ENCODE data around the gene GPC3. TPM values are rescaled to one million over a fixed set of nuclear protein-coding genes. Genes with fewer than 3 reads are reported as not detected.
"Not testable (repeated sequence)": the region's sequence is repeated elsewhere in the genome, so short reads cannot be mapped to it uniquely, and the experiment has no call there.

GPC3 gene
- total and polyA plus RNA-seq, 8 donors = 0.46 to 137 (median 4.4) TPM

DNA sequence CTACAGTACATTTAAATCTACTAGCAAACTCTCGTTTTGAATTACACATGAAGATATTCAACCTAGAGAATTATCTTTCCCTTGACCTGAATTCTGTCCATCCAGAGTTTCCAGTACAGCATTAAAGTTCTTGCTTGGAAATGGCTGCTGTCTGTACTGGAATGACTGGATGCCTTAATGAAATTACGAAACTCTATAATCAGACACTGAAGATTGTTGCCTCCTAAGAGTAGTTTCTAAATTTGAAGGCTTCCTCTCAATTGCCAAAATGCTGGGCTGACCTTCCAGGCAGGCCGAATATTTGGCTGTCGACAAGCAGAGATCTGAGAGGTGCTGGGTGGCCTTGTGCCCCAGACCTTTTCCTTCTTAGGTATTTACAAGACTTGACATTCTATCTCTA is 355.0 kb downstream of the GPC3 start:
- peaks cover 0 to 5% (median 0%) of the 10 kb centered on the region in 4 donors for H3K9me3 ChIP-seq
- whole genome bisulfite sequencing, 5 donors = 56 to 83% (median 70%) methylated on average over 4 of the region's 4 CpGs
- no peak overlapping the region for H3K4me3 ChIP-seq
- H3K4me1 ChIP-seq = no peaks in the 10 kb centered on the region
- no peak for TF ChIP-seq POLR2AphosphoS5 (IDR thresholded peaks at IDR 0.05)
- TF ChIP-seq EP300 (IDR thresholded peaks at IDR 0.05) = no peak
- H3K27ac ChIP-seq = no peak overlapping the region
- H3K27me3 ChIP-seq = peaks cover 0 to 3% (median 0%) of the 10 kb centered on the region in 3 donors
- no peak for DNase-seq
- no peaks in the 10 kb centered on the region for H3K36me3 ChIP-seq
- intact Hi-C loops (cut with DNase I; ENCODE audit: low total_unique reads) = no loop called here

DNA sequence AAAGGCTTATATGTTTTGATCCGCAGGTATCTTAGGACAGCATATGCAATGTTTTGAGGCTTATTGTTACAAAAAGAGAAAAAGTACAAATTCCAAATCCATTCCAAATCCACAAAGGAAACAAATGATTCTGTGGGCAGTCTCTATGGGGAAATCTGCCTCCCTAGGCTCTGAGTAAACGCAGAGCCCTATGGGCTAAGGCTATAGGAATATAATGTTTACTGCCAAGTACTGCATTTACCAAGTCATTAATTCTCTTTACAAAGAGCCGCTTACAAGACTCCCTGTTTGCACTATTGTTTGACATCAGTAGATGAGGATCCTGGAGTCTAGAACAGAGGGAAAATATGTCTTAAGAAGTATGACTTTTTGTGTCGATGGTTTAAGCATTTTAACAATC is 357.7 kb downstream of the GPC3 start:
- Histone ChIP-seq H3K36me3 (no peaks in the 10 kb centered on the region), H3K27ac (no peak overlapping the region), H3K27me3 (peaks cover 0 to 3% (median 0%) of the 10 kb centered on the region in 3 donors), H3K4me1 (no peaks in the 10 kb centered on the region), H3K9me3 (peaks cover 0 to 10% (median 0%) of the 10 kb centered on the region in 4 donors), H3K4me3 (no peak overlapping the region)
- peak in 1 of 2 donors; percentile 27 for DNase-seq
- TF ChIP-seq POLR2A (IDR thresholded peaks at IDR 0.05) = no peak
- no peak for TF ChIP-seq POLR2AphosphoS5 (IDR thresholded peaks at IDR 0.05)
- TF ChIP-seq EP300 (IDR thresholded peaks at IDR 0.05) = no peak
- TF ChIP-seq, protein P1, sequence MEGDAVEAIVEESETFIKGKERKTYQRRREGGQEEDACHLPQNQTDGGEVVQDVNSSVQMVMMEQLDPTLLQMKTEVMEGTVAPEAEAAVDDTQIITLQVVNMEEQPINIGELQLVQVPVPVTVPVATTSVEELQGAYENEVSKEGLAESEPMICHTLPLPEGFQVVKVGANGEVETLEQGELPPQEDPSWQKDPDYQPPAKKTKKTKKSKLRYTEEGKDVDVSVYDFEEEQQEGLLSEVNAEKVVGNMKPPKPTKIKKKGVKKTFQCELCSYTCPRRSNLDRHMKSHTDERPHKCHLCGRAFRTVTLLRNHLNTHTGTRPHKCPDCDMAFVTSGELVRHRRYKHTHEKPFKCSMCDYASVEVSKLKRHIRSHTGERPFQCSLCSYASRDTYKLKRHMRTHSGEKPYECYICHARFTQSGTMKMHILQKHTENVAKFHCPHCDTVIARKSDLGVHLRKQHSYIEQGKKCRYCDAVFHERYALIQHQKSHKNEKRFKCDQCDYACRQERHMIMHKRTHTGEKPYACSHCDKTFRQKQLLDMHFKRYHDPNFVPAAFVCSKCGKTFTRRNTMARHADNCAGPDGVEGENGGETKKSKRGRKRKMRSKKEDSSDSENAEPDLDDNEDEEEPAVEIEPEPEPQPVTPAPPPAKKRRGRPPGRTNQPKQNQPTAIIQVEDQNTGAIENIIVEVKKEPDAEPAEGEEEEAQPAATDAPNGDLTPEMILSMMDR (IDR thresholded peaks at IDR 0.05) = no peak
- 67 to 74% (median 68%) methylated on average over 4 of the region's 4 CpGs for WGBS, 5 donors
- intact Hi-C loops (cut with DNase I; ENCODE audit: low total_unique reads) = no loop called here

DNA sequence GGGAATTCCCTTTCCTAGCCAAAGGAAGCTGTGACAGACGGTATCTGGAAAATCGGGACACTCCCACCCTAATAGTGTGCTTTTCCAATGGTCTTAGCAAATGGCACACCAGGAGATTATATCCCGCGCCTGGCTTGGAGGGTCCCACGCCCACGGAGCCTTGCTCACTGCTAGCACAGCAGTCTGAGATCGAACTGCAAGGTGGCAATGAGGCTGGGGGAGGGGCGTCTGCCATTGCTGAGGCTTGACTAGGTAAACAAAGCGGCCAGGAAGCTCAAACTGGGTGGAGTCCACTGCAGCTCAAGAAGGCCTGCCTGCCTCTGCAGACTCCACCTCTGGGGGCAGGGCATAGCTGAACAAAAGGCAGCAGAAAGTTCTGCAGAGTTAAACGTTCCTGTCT is 364.0 kb downstream of the GPC3 start:
- H3K4me1 ChIP-seq; DNase-seq; H3K36me3 ChIP-seq; H3K27ac ChIP-seq; H3K4me3 ChIP-seq; intact Hi-C loops (cut with DNase I; ENCODE audit: low total_unique reads); H3K27me3 ChIP-seq: not testable (repeated sequence)
- 84 to 95% (median 93%) methylated on average over 4 to 10 of the region's 10 CpGs for whole genome bisulfite sequencing, 5 donors
- H3K9me3 ChIP-seq = peaks cover 0 to 23% (median 7%) of the 10 kb centered on the region in 4 donors

DNA sequence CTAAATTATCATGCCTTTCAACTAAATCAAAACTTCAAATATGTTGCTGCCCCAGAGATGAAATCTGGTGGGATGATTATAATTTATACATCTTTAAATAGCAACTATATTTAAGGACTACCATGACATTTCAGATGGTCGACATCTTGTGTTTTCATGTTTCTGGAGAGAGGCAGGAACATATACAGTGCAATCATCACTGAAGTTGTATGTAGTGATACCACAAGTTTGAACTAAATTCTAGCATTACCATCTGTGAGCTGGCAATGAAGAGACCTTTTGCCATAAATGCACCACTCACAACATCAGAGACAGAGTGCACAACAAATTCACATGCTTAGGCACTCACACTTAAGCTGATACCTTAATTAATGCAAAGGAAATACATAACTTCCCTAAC is 373.7 kb downstream of the GPC3 start:
- Histone ChIP-seq H3K4me1 (peaks cover 0 to 24% (median 8%) of the 10 kb centered on the region in 4 donors), H3K36me3 (no peaks in the 10 kb centered on the region), H3K27me3 (peaks cover 0 to 6% (median 0%) of the 10 kb centered on the region in 3 donors), H3K4me3 (no peak overlapping the region), H3K27ac (no peak overlapping the region), H3K9me3 (peaks cover 0 to 13% (median 4%) of the 10 kb centered on the region in 4 donors)
- intact Hi-C loops (cut with DNase I; ENCODE audit: low total_unique reads) = no loop called here
- WGBS, 5 donors = 53 to 95% (median 87%) methylated on average over 1 of the region's 1 CpG
- no peak for DNase-seq
- no peak for TF ChIP-seq POLR2AphosphoS5 (IDR thresholded peaks at IDR 0.05)
- TF ChIP-seq, protein P1 (IDR thresholded peaks at IDR 0.05) = no peak
- no peak for TF ChIP-seq EP300 (IDR thresholded peaks at IDR 0.05)
- TF ChIP-seq POLR2A (IDR thresholded peaks at IDR 0.05) = no peak

DNA sequence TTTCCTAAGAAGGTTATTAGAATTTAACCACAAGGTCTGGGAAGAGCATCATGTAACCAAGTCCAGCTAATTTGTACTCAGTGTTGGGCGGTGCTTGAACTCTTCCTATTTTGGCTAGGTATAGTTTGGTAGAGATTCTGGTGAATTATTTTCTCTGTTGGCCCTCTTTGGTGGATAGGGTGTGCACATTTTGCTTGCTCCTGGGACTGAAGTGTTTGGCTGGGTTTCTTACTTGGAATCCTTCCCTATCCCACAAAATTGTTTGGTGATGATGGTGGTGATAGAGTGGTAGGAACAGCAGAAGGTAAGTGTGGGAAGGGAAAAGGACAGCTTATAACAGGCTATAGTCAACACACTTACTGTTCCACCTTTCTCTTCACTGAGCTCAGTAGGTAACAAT is 375.3 kb downstream of the GPC3 start:
- 75 to 100% (median 90%) methylated on average over 1 of the region's 1 CpG for WGBS, 5 donors
- peaks cover 0 to 6% (median 0%) of the 10 kb centered on the region in 3 donors for H3K27me3 ChIP-seq

More for the DNA sequence above, 375.3 kb downstream of the GPC3 start:
- intact Hi-C loops (cut with DNase I; ENCODE audit: low total_unique reads) = no loop called here
- Histone ChIP-seq H3K4me1 (peaks cover 0 to 24% (median 8%) of the 10 kb centered on the region in 4 donors), H3K27ac (no peak overlapping the region), H3K36me3 (no peaks in the 10 kb centered on the region), H3K4me3 (no peak overlapping the region), H3K9me3 (peaks cover 0 to 9% (median 4%) of the 10 kb centered on the region in 4 donors)
- no peak for DNase-seq
- TF ChIP-seq, protein P1 (IDR thresholded peaks at IDR 0.05) = no peak
- TF ChIP-seq EP300 (IDR thresholded peaks at IDR 0.05) (no peak), POLR2A (IDR thresholded peaks at IDR 0.05) (no peak), POLR2AphosphoS5 (IDR thresholded peaks at IDR 0.05) (no peak)

Data from stomach (tissue), 9 donors.